ENCODE measurements around the gene EPAS1.
A peak's percentile ranks its signal among the peaks of the same experiment; 100 is the strongest.

Gene EPAS1

DNA sequence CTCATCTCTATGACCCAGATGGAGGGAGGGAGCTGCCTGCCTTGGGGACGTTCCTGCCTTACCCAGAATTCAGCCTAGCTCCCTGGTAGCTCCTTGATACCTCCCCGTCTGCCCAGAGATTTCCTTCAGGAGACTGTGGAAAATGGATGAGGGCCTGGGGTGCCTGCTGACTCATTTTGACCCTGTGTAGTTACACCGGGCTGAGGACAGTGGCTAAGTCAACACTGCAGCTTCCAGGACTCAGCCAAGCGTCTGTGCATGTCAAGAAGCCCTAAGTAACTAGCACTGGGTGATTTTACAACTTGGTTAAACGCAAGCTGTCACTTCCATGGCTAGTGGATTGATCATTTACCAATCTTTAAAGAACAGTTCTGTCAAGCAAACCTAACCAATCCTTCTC is 23.3 kb upstream of the EPAS1 start:
- no peak for DNase-seq (ENCODE audit: low read depth)

DNA sequence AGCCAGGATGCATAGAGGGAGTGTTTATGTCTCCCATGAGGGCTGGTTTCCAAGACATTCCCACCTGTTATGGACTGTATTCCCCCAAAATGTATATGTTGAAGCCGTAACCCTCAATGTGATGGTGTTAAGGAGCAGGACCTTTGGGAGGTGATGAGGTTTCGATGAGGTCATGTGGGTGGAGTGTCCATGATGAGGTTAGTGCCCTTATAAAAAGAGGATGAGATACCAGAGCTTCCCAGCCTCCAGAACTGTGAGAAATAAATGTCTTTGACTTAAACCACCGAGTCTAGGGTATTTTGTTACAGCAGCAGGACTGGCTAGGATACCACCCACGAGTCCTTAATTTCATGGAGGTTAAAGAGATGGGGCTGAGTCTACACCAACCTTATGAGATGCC is 22.6 kb upstream of the EPAS1 start:
- no peak for DNase-seq (ENCODE audit: low read depth)

DNA sequence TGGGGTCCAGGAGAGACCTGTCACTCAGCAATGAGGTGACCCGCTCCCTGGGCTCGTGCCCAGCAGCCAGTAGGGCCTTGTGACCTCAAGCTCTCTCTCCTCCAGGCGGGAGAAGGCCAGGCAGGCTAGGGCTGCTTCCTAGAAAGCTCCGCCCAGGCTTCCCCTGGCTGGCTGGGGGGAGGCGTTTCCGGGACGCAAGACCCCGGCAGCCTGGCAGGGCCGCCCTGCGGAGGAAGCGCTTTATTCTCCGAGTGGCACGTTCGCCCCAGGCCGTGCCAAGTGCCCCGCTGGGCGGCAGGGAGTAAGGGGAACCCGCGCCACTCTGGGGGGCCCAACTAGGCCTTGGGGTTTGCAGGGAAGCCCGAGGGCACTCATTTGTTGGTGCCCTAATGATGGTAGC is 21.2 kb upstream of the EPAS1 start:
- peak; percentile 36 for DNase-seq (ENCODE audit: low read depth)

DNA sequence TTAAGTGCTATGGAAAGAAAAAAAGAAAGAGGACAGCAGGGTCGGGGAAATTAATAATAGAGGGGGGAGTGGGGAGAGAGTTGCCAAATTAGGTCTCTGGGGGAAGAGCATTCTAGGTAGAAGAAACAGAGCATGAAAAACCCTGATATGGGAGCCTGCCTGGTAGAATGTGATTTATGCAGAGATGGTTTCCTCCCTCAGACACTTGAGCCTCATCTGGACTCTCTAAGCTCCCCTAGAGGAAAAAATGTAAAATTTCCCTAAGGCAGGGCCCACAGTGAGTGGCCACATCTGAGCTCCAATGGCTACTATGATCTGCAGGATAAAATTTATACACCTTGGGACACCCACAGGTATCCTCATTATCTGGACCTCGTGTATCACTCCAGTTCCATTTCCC is 20.6 kb upstream of the EPAS1 start:
- DNase-seq (ENCODE audit: low read depth) = peak; percentile 78

DNA sequence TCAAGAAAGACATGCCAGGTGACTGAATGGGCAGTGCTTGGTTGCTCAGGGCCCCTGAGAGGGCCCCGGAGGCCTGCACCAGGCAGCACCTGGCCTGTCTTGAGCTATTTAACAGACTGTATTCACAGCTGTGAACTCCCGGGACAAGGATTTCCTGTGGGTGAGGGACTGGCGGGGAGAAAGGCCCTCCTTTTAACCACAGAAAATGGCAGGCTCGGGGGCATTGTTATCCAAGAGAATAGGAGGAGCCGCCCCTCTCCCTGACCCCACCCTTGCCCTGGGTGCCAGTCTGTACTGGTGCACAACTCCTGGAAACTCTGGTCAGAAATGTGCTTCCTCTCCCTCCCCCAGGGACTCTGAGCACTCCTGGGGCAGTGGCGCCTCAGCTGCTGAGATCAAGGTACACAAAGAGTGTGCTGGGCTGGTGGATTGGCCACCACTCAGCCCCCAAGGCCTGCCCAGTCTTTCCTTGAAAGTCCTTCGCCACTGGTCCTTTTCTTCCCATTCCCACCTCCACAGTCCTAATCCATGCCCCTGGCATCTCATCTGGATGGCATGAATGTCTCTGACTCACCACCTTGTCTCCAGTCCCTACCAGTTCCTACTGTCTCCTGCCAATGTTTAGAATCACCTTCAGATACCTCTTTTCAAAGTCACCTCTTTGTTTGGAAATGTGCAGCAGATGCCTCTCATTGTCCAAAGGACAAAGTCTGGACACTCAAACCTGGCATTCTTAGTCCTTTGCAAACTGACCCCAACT is 19.6 kb upstream of the EPAS1 start:
- DNase-seq (ENCODE audit: low read depth) = no peak

DNA sequence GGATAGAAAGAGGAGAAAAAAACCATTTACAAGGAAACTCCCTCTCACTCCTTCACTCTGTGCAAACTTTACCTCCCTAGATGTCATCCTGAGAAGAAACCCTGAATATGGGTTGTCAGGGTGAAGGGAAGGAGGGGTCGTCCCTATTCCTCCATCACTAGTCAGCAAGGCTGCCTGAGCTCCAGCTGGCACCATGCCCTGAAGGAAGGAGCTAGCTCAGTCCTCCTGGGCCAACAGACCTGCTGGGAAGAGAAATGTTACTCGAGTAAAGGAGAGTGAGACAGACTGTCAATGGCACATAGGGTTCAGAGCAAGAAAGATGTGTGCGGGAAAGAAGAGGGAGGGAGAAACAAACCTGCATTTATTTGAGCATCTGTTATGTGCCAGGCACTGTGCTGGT is 18.3 kb upstream of the EPAS1 start:
- no peak for DNase-seq (ENCODE audit: low read depth)

DNA sequence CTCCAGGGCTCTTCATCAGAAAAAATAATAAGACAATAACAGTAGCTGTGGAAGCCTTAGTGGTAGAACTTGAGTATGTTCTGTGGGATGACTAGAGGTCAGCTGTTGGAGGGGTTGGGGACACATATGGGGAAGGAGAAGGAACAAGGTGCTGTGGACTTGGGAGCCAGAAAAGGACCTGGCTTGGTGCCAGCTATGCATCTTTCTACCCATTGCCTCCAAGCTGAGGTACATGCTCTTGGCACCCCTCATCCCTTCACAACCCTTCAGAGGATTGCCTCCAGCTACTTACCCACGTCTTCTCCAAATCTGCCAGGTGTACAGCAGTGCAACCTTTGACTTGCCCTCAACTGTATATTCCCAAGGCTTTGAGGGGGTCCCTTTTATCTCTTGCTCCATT is 15.3 kb upstream of the EPAS1 start:
- no peak for DNase-seq (ENCODE audit: low read depth)

DNA sequence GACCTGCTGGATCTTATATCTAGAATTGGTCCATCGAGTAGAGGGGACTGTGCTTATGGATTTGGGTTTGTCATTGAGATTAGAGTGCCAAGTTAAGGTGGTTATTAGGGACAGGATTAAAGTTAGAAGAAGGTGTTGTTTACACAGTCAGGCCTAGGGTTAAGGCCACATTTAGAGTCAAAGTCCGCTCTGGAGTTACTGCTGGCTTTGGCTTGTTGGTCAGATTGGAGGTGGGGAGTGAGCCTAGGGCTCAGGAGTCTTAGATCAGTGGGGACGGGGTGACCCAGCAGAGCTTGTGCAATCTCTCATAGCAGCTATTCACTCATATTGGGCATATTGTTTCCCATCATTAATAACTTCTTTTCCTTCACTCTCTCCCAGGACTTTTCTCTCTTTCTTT is 13.5 kb upstream of the EPAS1 start:
- DNase-seq (ENCODE audit: low read depth) = no peak

DNA sequence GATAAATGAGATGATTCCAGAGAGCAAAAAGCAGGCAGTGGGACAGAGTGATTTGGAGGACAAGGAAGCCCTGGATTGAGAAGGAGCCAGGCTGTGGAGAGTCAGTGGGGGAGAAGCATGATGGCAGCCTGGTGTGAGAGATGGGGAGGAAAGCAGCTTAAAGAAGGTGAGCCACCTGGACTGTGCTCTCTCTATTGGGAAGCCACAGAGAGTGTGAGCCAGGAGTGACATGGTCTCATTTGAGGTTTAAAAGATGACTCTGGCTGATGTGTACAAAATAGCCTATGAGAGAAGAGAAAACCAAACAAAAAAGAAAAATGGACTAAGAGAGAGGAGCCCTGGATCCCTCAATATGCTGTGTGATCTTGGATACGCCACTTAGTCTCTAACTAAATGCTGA is 12.9 kb upstream of the EPAS1 start:
- DNase-seq (ENCODE audit: low read depth) = no peak

DNA sequence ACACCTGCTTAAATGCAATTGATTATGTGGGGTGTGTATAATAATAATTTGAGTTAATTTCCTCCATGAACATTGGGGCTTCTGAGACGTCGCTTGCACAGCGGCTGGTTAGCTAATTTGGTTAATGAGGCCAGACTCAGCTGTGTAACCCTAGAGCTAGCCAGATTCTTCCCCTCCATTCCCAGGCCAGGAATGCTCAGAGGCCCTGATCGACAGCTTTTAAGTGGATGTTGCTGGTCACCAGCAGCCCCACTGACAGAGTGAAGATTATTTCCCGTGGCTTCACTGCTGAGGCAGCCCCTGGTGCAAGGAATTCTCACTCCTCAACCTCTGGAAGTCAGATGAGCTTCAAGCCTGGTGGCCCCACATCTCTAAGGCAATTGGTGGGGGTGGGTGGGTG is 12.4 kb upstream of the EPAS1 start:
- DNase-seq (ENCODE audit: low read depth) = no peak

DNA sequence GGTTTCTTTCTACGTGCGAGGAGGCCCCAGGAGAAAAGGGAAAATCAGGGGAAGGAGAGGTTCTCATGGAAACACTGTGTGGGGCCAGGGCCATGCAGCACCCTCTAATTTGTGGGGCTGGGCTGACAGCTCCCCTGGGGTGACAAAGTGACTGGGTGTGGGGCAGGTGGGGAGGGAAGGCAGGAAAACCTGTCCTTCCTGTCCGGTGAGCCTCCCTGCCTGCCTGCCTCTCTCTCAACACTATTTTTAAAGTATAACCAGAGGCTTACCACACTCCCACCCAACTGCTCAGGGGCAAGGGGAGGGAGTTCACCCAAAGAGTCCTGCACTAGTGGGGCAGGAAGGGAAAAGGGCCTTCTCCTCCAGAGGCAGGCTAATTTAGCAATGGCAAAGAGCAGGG is 10.5 kb upstream of the EPAS1 start:
- DNase-seq (ENCODE audit: low read depth) = no peak

DNA sequence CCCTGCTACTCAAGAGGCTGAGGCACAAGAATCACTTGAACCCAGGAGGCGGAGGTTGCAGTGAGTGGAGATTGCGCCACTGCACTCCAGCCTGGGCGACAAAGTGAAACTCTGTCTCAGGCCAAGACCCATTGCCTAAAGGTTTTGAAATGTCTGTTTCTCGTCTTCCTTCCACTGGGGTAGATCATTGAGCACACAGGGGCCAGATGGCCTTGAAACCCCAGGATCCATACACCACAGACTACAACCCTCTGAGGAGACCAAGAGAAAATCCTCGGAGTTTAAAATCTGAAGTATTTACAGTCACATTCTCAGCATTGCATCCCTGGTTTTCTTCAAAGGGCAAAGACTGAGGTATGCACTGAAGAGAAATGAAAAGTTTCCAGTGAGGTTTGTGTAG is 7.1 kb upstream of the EPAS1 start:
- no peak for DNase-seq (ENCODE audit: low read depth)

DNA sequence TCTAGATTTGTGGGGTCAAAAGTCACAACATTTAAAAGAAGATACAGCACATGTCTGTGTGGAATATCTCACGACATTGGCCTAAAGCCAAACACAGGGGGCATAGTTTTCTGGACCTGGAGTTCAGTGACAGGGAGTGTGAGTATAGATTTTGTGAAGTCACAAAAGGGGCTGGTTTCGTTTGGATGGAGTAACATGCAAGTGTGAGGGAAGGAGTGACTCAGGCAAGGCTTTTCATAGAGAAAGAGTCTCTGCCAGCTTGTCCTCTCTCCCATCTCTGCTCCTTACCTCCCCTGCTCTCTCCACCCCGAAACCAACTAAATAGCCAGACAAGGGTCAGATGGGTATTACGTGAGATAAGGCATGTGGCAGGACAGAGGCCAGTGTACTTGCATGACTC is 3.7 kb upstream of the EPAS1 start:
- DNase-seq (ENCODE audit: low read depth) = no peak

DNA sequence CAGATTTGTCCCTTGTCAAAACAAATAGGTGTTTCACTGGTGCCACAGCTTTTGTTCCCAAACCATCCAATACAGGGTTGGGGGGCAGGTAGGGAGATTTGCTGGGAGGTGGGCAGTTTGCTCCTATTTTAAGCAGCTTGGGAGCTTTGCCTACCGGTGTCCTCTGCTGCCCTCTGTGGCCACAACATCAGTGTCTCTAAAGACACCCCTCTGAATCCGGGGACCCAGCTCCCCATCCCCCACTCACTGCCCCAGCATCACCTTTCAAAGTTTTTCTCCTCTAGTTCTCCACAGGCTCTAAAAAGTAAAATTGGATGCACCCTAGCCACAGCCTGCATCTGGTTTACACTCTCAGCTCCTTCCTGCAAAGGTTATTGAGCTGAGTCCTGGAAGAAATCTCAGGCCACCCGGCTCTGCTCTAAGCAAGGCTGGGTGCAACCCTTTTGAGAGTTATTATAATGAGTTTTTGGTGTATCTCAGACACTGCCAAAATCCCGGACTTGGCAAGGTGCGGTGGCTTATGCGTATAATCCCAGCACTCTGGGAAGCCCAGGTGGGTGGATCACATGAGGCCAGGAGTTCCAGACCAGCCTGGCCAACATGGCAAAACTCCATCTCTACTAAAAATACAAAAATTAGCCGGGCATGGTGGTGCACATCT is 2.9 kb upstream of the EPAS1 start:
- no peak for DNase-seq (ENCODE audit: low read depth)

DNA sequence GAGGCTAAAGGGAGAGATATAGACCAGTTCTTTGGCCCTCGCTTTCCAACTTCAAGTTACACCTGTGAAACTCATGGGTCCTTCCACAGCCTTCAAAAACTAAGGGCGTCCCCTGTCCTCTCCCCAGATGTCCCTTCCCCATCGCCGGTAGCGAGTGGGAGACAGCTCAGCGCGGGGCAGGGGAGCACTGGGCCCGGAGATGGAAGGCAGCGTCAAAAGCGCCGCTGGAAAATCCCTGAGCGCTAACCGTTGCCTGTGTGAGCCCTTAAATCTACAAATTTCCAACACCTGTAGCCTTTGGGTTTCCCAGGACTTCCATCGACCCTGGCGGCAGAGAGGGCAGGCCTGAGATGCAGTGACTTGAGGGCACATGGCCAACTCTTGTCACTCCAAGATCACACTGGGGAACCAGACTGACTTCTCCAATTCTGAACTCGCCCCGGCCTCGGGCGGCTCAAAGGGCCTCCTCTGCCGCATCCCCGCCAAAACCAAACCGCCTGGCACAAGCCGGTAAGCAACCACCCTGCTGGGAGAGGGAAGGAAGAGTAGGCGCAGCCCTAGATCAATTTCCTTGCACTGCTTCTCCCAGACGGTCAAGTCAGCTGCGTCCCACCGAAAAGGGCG is 879 bp upstream of the EPAS1 start:
- DNase-seq (ENCODE audit: low read depth) = no peak

DNA sequence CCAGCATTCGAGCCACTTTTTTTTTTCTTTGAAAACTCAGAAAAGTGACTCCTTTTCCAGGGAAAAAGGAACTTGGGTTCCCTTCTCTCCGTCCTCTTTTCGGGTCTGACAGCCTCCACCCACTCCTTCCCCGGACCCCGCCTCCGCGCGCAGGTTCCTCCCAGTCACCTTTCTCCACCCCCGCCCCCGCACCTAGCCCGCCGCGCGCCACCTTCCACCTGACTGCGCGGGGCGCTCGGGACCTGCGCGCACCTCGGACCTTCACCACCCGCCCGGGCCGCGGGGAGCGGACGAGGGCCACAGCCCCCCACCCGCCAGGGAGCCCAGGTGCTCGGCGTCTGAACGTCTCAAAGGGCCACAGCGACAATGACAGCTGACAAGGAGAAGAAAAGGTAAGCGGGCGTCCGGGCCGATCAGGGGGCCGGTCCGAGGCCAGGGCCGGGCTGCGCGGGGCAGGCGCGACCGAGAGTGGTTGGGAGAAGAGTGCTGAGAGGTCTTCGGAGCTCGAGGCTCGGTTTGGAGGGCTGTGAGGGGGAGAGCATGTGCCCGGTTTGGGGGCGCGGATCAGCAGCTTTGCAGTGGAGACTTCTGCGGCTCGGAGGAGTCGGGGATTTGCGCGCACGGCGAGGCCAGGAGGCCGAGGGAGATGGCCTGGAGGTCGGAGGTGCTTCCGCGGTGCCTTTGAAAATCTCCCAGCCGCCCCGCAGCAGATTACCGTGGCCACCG is 502 bp downstream of the EPAS1 start:
- no peak for DNase-seq (ENCODE audit: low read depth)

DNA sequence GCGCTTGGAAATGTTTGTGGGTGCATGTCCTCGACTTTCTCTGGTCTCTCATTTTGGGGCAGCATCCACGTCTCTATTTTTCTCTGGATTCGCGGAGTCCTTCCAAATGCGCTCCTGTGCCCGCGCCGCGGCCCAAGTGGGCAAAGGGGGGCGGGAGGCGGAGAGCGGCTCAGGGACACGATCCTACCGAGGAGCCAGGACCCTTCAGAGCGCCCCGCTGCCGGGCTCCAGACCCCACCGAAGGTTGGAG is 990 bp downstream of the EPAS1 start:
- no peak for DNase-seq (ENCODE audit: low read depth)

DNA sequence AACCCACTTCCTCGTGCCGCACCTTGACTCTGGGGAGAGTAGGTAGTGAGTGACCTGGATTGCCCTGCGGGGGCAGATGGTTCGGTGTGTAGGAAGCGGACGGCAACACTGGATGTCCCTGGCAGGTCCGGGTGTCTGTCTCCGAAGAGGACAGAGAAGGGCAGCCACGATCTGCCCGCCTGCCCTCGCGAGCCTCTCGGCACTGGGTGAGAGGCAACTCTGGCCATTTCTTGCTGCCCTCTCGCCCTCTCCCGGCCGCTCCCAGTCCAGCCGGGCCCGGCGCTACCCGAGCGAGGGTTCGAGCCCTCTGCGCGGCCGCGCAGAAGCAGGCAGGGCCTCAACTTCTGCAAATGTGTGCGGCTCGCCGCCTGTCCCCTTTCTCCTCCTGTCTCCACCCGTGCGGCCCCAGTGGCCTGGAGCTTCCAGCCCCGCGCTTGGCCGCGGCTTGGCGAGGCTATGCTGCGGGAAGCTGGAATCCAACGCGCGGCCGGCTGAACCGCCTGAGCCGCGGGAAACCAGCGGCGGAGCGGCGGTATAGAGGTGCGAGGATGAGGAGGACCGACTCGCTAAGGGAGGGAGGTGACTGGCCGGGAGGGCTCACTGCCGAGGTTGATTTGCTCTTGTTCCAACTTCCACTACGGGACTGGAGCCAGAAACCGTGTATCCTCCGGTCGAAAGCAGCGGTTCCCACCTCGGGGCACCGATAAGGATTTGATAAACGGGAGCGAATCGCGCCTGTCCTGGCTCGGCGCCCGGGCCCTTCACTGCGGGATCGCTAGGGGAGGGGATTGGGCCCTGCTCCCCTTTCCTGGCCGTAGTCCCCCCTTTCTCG is 1.5 kb downstream of the EPAS1 start:
- peak; percentile 69 for DNase-seq (ENCODE audit: low read depth)

DNA sequence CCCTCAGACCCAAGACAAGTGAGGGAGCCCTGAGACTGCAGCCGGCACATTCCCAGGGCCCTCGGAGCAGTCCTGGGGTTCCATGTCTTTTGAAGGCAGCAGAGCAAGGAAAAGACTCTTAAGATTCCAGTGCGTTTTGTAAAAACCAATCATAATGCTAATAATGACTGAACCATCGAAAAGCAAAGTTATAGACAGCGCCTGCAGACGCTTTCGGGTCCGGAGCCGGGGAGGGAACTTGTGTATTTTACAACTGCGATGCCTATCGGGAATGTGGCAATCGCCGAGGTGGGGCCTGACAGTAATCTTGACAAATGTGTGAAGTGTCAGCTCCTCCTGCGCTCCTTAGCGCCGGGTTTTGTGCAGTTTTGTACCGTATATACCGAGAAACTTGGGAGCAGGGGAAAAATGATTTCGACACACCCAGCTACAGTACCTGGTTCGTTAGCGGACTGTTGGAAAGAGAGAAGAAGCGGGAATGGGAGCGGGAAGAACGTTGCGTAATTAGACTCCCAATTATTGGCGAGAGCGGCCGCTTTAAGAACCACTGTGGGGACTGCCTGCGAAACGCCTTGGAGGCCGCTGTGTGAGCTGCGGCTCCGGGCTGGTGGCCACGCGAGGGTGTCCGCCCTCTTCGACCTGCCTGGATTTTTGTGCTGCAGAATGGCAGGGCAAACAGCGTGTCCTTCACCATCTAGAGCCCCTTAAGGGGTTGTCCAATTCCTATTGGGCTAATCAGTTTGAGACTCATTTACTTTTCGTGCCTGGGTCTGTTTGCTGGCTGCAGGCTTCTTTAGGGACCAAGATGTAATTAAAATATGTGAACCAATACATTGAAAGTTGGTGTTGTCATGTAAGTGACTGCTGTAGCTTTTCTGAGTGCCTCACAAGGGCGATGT is 2.4 kb downstream of the EPAS1 start:
- peak; percentile 83 for DNase-seq (ENCODE audit: low read depth)

DNA sequence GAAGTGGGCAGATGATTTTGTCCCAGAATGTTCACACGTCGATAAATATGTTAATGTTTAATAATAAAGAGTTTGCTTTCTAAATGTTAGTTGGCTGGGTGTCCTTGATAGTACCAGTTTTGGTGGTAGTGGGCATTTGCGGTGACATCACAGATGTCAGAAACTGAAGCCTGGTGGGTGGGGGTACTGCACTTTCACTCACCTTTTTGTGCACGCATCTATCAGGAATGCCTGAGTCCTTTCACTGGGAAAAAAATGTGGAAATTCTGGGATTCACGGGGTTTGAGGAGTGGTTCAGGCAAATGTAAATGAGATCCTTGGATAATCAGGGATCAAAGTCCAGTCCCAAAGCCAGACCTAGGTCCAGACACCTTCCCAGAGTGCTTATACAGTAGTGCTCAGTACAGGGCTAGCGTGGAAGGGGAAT is 3.2 kb downstream of the EPAS1 start:
- DNase-seq (ENCODE audit: low read depth) = no peak

DNA sequence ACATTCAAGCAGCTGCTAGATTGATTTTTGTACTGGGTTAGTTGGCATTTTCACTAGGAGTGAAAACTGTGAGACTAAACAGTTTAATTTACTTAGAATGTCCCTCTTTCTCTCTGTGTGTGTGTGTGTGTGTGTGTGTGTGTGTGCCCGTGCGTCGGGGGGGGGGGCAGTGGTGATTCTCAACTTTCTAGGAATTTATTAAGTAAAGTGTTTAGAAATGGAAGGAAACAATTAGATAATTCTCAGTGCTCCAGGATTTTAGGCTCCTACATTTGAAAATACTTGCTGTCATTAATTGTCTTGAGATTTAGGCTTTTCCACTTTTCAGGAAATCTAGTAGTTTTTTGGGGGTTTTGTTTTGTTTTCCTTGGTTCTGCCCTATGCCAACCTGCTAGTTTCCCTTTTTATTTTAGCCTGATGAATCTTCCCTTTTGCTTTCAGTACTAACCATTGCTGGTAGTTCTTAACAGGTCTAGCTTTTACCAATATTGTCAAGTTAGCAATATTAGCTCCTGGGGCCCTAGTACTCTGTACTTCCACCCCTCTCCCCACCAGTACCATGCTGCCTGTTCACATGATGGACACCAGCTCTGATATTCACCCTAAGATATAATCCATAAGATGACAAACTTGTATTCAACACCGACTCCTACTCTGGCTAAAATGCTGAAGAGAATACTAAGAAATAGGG is 4.9 kb downstream of the EPAS1 start:
- DNase-seq (ENCODE audit: low read depth) = no peak

Measured in amniotic epithelial cell (primary cell).